Esophagus muscularis mucosa (tissue), 4 donors: ENCODE measurements around the gene LPCAT1. TPM values are rescaled to one million over a fixed set of nuclear protein-coding genes. Genes with fewer than 3 reads are reported as not detected.

Experiments used
- DNase-seq: peaks from one replicate; pipeline ENCODE4 v3.0.0-alpha.2; 2017; ENCODE audit errors: extremely low spot score
- H3K27ac ChIP-seq, 4 donors: fragments of 200-600 bp; sonication (generic); replicated peaks in 1 of 4; 1 replicate in 3 of 4; 2 replicates in 1 of 4; pipeline ENCODE4 v1.5.1; 2016 to 2019; ENCODE audit warnings: mild to moderate bottlenecking in 1 of 4
- H3K27me3 ChIP-seq, 4 donors: fragments of 200-600 bp; sonication (generic); one replicate each; pipeline versions ENCODE4 v1.5.1 to v1.6.0; 2016 to 2019
- H3K36me3 ChIP-seq, 4 donors: fragments of 200-600 bp; sonication (generic); one replicate each; pipeline ENCODE4 v1.5.1; 2016 to 2019
- H3K4me1 ChIP-seq, 4 donors: fragments of 200-600 bp; sonication (generic); one replicate each; pipeline ENCODE4 v1.5.1; 2016 to 2019
- H3K4me3 ChIP-seq, 4 donors: fragments of 200-600 bp; sonication (generic); 1 replicate in 2 of 4; 2 replicates in 2 of 4; pipeline ENCODE4 v1.5.1; 2016 to 2019; ENCODE audit warnings: mild to moderate bottlenecking in 4 of 4, moderate library complexity in 1 of 4
- H3K9me3 ChIP-seq, 4 donors: fragments of 200-600 bp; sonication (generic); 1 replicate in 3 of 4; 2 replicates in 1 of 4; pipeline ENCODE4 v1.5.1; 2016 to 2019
- CTCF ChIP-seq, 3 experiments: fragments of 200-600 bp in 2 of 3; fragments of 450-650 bp in 1 of 3; sonication (generic) in 2 of 3; IDR thresholded peaks; one replicate each; pipeline ENCODE4 v1.5.1; 2017 to 2019; ENCODE audit warnings: antibody characterized with exemption in 3 of 3, mild to moderate bottlenecking in 2 of 3, moderate library complexity in 1 of 3
- EP300 ChIP-seq: sonication (generic); formaldehyde crosslinking; IDR thresholded peaks from one replicate; pipeline ENCODE4 v1.6.1; 2017; ENCODE audit warnings: antibody characterized with exemption
- POLR2A ChIP-seq: fragments of 450-650 bp; IDR thresholded peaks from one replicate; pipeline ENCODE4 v1.6.1; 2017; ENCODE audit warnings: antibody characterized with exemption, moderate library complexity, mild to moderate bottlenecking, low read depth
- POLR2AphosphoS5 ChIP-seq, 2 donors: sonication (generic); formaldehyde crosslinking; IDR thresholded peaks; one replicate each; pipeline ENCODE4 v1.6.1; 2017; ENCODE audit warnings: antibody characterized with exemption in 2 of 2
- WGBS: methylation state at CpG from one replicate; pipeline ENCODE4 v1.1.5; 2018; 5-methylcytosine and 5-hydroxymethylcytosine counted together
- intact Hi-C: fragments of 100-400 bp; cut with DNase I; formaldehyde crosslinking; loops from one replicate; pipeline ENCODE4 v1.15.1; 2023
- total RNA-seq, 4 donors: library from RNA; depleted of rRNA; stranded (reverse); fragments of >200 nt; gene quantifications; one replicate each; pipeline versions ENCODE4 v1.1.0 to v1.2.1, GENCODE V29; 2016

LPCAT1 gene
- total RNA-seq, 4 donors from 2014 or later, result 22.5 to 51.7 (median 35.0) TPM

DNA sequence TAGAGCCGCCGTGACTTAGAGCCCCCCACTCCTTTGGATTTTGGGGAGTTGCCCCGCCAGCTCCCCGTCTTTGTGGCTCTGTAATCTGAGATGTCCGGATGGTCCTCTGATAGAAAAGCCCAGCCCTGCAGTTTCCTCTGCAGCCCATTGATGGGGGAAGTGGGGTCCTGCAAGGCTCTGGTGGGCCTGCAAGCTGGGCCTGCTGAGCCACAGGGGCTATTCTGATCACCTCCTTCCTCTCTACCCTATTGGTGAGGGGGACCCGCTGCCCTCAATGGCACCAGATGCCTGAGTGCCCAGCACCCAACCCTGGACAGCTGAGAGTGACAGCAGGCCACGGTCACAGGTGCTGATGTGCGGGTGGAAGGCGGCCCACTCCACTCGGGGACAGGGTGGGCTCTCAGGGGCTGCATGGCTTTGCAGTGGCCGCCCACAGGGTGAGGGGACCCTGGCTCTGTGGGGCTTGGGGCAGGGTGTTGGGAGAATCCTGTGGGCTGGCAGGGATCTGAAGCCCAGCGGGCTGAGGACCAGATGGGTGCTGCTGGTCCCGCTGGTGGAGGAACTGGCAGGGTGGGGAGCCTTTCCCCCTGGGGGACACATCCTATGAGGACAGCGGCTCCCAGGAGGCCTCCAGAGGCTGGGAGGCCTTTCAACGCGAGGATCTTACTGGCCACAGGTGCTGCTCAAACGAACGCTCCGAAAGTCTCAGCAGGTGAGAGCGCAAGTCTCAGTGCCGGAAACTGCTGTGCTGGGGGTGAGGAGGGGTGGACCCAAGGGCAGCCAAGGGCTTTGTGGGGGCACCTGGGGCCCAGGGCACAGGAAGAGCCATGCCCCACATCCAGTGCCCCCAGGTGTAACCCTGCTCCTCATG, 30.0 kb upstream of the LPCAT1 start:
- Histone ChIP-seq H3K27ac (no peak overlapping the region), H3K36me3 (no peaks in the 10 kb centered on the region), H3K27me3 (peaks cover 0 to 57% (median 0%) of the 10 kb centered on the region in 4 donors), H3K4me3 (no peak overlapping the region), H3K4me1 (peaks cover 0 to 22% (median 11%) of the 10 kb centered on the region in 4 donors), H3K9me3 (no peaks in the 10 kb centered on the region)
- DNase-seq, result peak; percentile 79
- 90% methylated on average over 13 of the region's 21 CpGs for WGBS
- TF ChIP-seq POLR2AphosphoS5 (IDR thresholded peaks at IDR 0.05) (no peak), POLR2A (no peak), CTCF (IDR thresholded peaks at IDR 0.05) (no peak), EP300 (no peak)
- intact Hi-C loops, result no loop called here

- WGBS, result 43% methylated on average over 30 of the region's 33 CpGs
- no peaks in the 10 kb centered on the region for H3K9me3 ChIP-seq
- H3K4me1 ChIP-seq, result peaks cover 0 to 22% (median 11%) of the 10 kb centered on the region in 4 donors
- peaks cover 0 to 55% (median 0%) of the 10 kb centered on the region in 4 donors for H3K27me3 ChIP-seq
- H3K36me3 ChIP-seq, result no peaks in the 10 kb centered on the region
- peak overlapping the region; percentile 23 to 41 (median 27) for H3K4me3 ChIP-seq
- intact Hi-C loops, result no loop called here
- H3K27ac ChIP-seq, result peak overlapping the region in 2 of 4 donors; percentile 12 to 27
- TF ChIP-seq POLR2AphosphoS5 (IDR thresholded peaks at IDR 0.05) (peak in 1 of 2 donors; percentile 14), CTCF (IDR thresholded peaks at IDR 0.05) (no peak)
- peak; percentile 92 for DNase-seq
These were observed 28.9 kb upstream of the LPCAT1 start for GRCh38 chr5:1552521-1553255.

DNA sequence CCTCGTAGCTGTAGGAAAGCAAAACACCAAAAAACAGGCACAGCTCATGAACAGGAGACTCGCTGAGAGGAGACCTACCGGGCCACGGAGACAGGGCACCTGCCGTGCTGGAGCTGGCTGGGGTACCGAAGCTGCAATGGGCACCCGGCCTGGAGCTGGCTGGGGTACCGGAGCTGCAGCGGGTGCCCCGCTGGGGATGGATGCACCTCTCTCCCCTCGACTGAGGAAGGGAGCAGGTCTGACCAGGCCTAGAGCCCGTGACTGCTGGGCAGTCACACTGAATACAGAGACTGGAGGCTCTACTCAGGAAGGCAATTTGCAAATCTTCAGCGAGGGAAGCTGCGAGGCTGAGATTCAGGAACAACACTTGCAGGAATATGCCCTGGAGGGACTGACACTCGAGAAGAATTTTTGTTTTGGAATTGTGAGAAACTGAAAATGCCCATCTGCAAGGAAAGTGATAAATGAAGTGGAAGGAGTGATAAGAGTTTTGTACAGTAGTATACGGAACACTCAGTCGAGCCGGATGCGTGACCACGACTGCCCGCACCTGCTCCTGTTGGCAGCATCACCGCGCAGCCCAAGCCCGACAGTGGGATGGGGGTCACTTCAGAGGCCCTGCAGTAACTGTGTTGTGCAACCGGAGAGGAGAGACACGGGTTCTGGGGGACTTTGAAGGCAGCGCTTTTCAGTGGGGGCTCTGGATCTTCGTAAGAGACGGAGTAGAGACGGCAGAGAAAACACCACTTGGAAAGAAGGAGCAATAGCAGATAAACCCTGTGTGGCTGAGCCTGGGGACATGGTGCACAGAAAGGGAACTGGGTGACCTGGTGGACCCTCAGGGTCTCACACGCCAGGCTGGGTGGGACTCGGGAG, 27.9 kb upstream of the LPCAT1 start:
- peaks cover 0 to 22% (median 11%) of the 10 kb centered on the region in 4 donors for H3K4me1 ChIP-seq
- intact Hi-C loops, result no loop called here
- no peaks in the 10 kb centered on the region for H3K36me3 ChIP-seq
- H3K4me3 ChIP-seq, result peak overlapping the region in 2 of 4 donors; percentile 23 to 25
- peaks cover 0 to 45% (median 0%) of the 10 kb centered on the region in 4 donors for H3K27me3 ChIP-seq
- no peaks in the 10 kb centered on the region for H3K9me3 ChIP-seq
- WGBS, result 83% methylated on average over 32 of the region's 32 CpGs
- H3K27ac ChIP-seq, result no peak overlapping the region
- DNase-seq, result no peak
- no peak for TF ChIP-seq POLR2A
- no peak for TF ChIP-seq POLR2AphosphoS5 (IDR thresholded peaks at IDR 0.05)
- no peak for TF ChIP-seq CTCF (IDR thresholded peaks at IDR 0.05)
- no peak for TF ChIP-seq EP300

- 87% methylated on average over 11 of the region's 17 CpGs for WGBS
- intact Hi-C loops, result no loop called here
These were observed 26.7 kb upstream of the LPCAT1 start for GRCh38 chr5:1550287-1551076.

More at GRCh38 chr5:1550287-1551076, 26.7 kb upstream of the LPCAT1 start:
- peaks cover 0 to 33% (median 0%) of the 10 kb centered on the region in 4 donors for H3K27me3 ChIP-seq
- no peak overlapping the region for H3K4me3 ChIP-seq
- TF ChIP-seq POLR2AphosphoS5 (IDR thresholded peaks at IDR 0.05) (no peak), POLR2A (no peak), CTCF (IDR thresholded peaks at IDR 0.05) (no peak), EP300 (no peak)
- no peaks in the 10 kb centered on the region for H3K9me3 ChIP-seq
- DNase-seq, result no peak
- no peaks in the 10 kb centered on the region for H3K36me3 ChIP-seq
- H3K4me1 ChIP-seq, result peaks cover 0 to 22% (median 11%) of the 10 kb centered on the region in 4 donors
- H3K27ac ChIP-seq, result no peak overlapping the region
